ENCODE results near the gene C1RL.

DNA sequence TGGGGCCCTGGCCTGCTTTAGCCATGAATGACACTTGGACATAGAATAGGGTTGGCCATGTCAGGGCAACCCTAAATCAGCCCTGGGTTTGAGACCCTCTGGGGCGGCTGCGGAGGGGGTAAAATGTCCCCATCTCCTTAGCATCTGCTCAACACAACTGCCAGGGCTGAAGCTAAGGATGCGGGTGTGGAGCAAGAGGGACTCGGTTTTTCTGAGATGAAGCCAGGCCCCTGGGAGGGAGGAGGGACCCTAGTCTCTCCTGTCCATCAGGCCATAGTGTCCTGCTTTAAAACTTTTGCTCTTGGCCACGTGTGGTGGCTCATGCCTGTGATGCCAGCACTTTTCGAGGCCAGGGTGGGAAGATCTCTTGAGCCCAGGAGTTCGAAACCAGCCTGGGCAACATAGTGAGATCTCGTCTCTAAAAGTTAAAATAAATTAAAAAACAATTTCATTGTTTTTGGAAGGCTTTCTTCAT is 16.0 kb downstream of the C1RL start:
- TF ChIP-seq EZH2 (IDR thresholded peaks at IDR 0.05; ENCODE audit: borderline replicate concordance, low read depth, low read length, poor library complexity, severe bottlenecking): no peak
- TF ChIP-seq, protein P1, sequence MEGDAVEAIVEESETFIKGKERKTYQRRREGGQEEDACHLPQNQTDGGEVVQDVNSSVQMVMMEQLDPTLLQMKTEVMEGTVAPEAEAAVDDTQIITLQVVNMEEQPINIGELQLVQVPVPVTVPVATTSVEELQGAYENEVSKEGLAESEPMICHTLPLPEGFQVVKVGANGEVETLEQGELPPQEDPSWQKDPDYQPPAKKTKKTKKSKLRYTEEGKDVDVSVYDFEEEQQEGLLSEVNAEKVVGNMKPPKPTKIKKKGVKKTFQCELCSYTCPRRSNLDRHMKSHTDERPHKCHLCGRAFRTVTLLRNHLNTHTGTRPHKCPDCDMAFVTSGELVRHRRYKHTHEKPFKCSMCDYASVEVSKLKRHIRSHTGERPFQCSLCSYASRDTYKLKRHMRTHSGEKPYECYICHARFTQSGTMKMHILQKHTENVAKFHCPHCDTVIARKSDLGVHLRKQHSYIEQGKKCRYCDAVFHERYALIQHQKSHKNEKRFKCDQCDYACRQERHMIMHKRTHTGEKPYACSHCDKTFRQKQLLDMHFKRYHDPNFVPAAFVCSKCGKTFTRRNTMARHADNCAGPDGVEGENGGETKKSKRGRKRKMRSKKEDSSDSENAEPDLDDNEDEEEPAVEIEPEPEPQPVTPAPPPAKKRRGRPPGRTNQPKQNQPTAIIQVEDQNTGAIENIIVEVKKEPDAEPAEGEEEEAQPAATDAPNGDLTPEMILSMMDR (conservative IDR thresholded peaks at IDR 0.05; ENCODE audit: low read depth, low read length): no peak

Measured in A673 (cell line).